NB4 (cell line): ENCODE data around the gene CLCNKB.

Source experiments
- CTCF ChIP-seq: IDR thresholded peaks from one replicate; pipeline ENCODE4 v1.5.1; 2012; ENCODE audit warnings: low read depth, low read length
- MAX ChIP-seq: IDR thresholded peaks from 2 replicates; pipeline ENCODE4 v1.6.1; 2011; ENCODE audit warnings: low read depth, low read length

- TF ChIP-seq MAX (no peak), CTCF (no peak)
Observed at GRCh38 chr1:16092923-16093511, 49.4 kb downstream of the CLCNKB start.
